Measurements from ENCODE around the gene SPON1.
"Not testable (repeated sequence)": the region's sequence is repeated elsewhere in the genome, so short reads cannot be mapped to it uniquely, and the experiment has no call there.

SPON1 gene

DNA sequence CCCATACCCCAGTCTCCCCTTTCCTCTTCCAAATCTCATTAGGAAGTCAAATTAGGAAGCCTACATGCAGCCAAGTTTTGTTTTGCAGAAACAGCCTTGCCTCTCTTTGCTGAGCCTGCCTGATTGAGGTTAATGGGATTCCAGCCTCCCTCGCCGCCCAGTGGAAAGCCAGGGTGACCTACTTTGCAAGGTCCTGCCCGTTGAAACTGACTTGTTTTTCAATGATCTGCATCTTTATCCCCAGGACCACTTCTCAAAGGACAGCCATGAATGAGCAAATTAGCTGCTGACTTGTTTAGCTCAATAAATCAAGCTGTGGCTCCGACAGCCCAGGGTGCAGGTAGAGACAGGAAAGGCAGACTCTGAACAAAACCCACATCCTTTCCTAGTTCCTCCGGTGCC is 286.1 kb downstream of the SPON1 start:
- no peak for DNase-seq (ENCODE audit: low read depth)

DNA sequence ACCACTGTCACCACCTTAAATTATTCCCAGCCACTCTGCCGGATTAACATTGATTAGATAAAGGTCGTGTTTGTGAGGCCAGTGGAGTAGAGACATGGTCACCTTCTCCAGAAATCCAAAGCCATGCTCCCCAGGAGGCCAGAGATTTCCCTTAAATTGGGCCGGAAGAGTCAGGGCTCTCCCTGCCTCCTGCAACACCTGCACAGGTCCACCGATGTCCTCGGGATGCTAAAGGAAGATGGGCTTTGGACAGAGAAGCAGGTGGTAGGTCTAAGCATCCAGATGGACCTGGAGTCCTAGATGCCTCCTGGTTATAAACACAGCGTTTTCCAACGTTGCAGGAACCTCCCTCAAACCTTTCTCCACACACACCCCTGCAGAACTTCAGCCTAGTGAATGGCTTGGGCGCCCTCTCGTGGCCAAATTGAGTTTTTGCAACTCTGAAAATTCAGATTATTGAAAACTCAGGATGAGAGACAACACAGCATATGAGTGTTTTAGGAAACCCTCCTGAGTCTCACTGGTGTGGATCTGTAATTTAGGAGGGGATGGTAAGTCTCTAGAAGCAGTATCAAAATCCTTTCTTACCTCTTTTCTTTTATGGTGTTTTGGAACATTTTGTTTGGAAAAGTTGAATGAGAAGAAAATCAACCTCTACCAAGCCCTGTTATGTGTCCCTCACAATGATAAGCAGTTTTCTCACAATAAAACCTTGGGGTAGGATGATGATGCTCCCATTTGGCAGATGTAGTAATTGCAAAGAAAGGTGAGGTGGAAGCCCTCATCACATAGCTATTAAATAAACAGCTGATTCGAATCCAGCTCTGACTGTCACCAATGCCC is 286.8 kb downstream of the SPON1 start:
- peak; percentile 47 for DNase-seq (ENCODE audit: low read depth)

DNA sequence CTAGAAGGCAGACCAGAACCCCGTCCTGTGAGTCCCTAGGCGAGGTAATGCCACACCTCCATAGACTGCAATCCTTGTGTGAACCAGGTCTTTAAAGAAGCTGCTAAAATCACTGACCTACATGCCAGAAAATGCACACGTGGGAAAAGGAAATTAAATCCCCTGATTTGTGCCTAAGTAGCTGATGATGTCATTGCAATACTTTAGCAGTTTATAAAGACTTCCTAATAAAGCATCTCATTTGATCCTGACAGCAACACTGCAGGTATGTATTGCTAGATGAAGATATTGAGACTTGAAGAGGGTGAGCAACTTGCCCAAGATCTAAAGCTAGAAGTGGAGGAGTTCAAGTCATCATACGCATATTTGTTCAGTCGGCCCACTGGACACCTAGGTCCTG is 289.2 kb downstream of the SPON1 start:
- DNase-seq (ENCODE audit: low read depth), result no peak

DNA sequence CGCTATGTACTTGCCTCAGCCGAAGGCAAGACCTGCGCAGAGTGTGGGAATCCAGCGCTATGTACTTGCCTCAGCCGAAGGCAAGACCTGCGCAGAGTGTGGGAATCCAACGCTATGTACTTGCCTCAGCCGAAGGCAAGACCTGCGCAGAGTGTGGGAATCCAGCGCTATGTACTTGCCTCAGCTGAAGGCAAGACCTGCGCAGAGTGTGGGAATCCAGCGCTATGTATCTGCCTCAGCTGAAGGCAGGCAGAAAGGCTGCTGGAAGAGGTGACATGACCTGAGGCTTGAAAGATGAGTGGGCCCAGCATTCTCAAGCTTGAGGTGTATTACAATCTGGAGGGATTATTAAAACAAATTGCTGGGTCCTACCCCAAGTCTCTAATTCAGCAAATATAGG is 290.0 kb downstream of the SPON1 start:
- DNase-seq (ENCODE audit: low read depth), result not testable (repeated sequence)

GRCh38 chr11:14253421-14253820 is 290.9 kb downstream of the SPON1 start:
- no peak for DNase-seq (ENCODE audit: low read depth)

- DNase-seq (ENCODE audit: low read depth), result no peak
Observed at GRCh38 chr11:14253840-14254239, 291.3 kb downstream of the SPON1 start.

GRCh38 chr11:14254533-14255237 is 292.2 kb downstream of the SPON1 start:
- DNase-seq (ENCODE audit: low read depth), result no peak

DNA sequence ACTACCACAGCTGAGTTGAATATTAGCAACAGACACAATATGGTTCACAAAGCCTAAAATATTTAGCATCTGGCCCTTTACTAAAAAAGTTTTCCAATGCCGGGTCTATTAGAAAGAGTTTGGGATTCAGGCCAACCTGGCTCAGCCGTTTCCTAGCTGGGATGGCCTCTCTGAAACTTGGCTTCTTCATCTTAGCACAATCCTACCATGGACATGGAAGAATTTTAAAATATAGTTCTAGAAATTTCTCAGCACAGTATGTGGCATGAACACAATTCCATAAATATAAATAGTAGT is 292.7 kb downstream of the SPON1 start:
- DNase-seq (ENCODE audit: low read depth), result no peak

- DNase-seq (ENCODE audit: low read depth), result peak; percentile 89
Observed at GRCh38 chr11:14258221-14258935, 295.9 kb downstream of the SPON1 start.

- DNase-seq (ENCODE audit: low read depth), result no peak
Observed at GRCh38 chr11:14259186-14259784, 296.8 kb downstream of the SPON1 start.

DNA sequence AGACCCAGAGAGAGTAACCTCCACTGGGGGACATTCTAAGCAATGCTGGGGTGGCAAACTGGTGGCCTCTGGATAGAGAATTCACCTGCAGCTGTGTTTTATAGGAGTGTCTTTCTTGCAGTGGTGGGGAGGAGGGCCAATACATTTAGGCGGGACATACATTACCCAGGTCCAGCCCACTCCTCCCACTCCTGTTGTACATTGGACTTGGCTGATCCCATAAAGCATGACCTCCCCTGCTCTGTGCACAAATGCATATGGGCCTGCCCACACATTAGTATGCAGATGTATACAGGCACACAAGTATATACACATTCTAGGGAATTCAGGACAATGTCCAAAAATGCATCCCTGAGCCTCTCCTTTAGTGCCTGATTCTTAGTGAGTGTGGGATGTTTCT is 297.4 kb downstream of the SPON1 start:
- DNase-seq (ENCODE audit: low read depth), result no peak

- no peak for DNase-seq (ENCODE audit: low read depth)
Observed at GRCh38 chr11:14261066-14261465, 298.5 kb downstream of the SPON1 start.

- DNase-seq (ENCODE audit: low read depth), result no peak
Observed at GRCh38 chr11:14262271-14262846, 299.8 kb downstream of the SPON1 start.

GRCh38 chr11:14264966-14265365 is 302.4 kb downstream of the SPON1 start:
- no peak for DNase-seq (ENCODE audit: low read depth)

DNA sequence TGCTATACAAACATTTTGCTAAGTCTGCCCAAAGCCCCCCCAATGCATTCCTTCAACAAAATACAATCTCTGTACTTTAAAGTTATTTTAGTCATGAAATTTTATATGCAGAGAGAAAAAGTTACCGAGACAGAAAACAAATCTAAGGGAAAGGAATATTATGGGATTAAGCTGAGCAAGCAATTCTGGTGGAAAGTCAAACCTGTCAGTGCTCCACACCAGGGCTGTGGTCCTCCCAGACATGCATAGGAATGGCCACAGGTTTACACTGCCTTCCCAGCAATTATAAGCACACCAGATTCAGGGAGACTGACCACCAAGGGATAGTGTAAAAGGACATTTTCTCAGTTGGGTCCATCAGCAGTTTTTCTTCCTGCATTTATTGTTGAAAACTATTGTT is 304.1 kb downstream of the SPON1 start:
- DNase-seq (ENCODE audit: low read depth), result no peak

- DNase-seq (ENCODE audit: low read depth), result no peak
Observed at GRCh38 chr11:14267861-14268635, 305.5 kb downstream of the SPON1 start.

DNA sequence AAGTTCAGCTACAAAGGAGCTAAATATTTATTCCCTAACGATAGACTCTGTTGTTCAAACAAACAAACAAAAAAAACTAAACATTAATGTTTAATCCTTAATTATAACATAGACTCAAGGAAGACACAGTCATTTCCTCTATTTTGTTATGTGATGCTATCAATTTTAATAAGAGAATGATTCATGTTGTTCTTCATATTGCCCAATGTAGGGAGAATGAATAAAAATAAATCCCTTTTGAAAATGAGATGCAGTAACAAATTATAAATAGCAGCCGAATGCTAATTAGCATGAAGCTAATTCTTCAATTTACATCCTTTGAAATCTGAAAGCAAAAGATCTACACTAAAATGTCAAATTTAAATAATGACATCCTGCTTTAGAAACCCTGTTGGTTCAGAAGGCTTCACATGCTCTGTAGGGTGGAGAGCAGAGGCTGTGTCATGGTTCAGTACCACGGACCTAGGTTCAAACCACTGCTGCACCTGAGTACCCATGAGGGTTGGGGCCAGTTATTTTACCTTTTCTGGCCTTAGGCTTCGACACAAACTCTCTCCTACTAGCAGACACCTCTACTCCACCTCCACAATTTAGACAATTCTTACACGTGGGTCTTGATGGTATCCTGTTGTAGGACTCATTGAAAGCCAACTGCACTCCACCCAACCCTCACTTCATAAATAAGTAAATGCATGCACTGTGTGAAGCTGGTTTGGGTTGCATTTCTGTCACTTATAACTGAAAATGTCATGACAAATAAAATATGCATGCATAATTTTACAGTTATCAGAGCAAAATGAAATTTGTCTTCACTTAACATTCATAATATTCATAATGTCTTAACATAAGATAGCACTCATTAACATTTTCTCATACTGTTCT is 307.4 kb downstream of the SPON1 start:
- DNase-seq (ENCODE audit: low read depth), result no peak

GRCh38 chr11:14270690-14271542 is 308.4 kb downstream of the SPON1 start:
- peak; percentile 70 for DNase-seq (ENCODE audit: low read depth)

GRCh38 chr11:14273895-14274294 is 311.4 kb downstream of the SPON1 start:
- no peak for DNase-seq (ENCODE audit: low read depth)

Data from amniotic epithelial cell (primary cell).